Stimulated activated CD4-positive, alpha-beta T cell treated with anti-CD3 and anti-CD28 coated beads, Interleukin-12 subunit alpha, Interleukin-12 subunit beta, amount 100 ng/mL, for 24 hours (primary cell): Measurements from ENCODE around the gene TBC1D8.

Experiments
- DNase-seq, 2 experiments: peaks; one replicate each; pipeline ENCODE4 v3.0.0-alpha.2; 2020; ENCODE audit warnings: low read depth in 2 of 2

The TBC1D8 gene

DNA sequence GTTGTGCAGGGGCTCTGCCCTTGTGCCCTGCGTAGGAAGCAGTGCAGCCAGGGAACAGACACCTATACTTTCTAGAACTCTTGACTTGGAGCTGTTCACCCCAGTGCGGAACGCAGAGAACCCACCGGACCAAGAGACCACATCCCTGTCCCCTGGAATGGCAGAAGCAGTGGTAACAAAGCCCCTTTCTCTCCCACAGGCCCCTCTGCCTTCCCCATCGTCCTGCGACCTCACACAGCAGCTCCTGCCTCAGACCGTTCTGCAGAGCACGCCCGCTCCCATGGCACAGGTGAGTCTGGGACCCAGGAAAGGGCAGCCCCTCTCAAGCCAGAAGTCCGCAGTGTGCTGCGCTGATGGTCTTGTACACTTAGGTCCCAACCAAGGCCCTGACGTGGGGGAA, 173.7 kb downstream of the TBC1D8 start:
- no peak for DNase-seq

DNA sequence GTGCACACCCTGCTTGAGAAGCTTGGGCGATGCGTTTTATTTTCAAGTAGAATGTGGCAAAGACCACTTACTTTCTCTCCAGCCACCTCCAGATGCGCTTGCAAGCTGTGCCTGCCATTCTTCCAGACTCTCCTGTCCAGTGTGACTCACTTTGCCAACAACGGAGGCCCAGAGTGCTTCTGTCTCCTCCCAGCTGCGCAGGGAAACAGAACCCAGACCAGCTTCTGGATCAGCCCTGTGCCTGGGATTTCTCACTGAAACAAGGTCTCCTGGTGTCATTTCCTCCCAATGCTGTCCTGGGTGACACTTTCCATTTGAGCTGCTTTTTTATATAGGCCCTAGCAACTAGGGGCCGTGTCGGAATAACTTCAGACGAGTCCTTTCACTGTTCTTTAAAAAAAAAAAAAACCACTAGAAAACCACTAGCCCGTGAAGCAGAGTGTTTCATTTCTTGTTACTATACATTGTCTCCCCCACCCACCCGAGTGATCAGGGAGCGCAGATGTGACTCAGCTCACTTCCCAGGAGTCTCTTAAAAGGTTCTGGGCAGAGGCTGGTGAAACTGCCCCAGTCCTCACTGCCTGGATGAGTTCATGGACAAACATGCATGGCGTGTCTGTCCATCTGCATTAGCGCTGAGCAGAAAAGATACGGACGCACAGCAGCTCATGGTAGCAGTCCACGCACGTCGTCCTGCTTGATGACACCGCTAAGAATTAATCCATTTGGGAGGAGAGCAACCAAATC, 174.4 kb downstream of the TBC1D8 start:
- DNase-seq, result no peak

GRCh38 chr2:100976061-100976460, 175.1 kb downstream of the TBC1D8 start:
- no peak for DNase-seq

- DNase-seq, result no peak
Measured at GRCh38 chr2:100975521-100975785, 175.7 kb downstream of the TBC1D8 start.

- no peak for DNase-seq
Measured at GRCh38 chr2:100974712-100975520, 176.3 kb downstream of the TBC1D8 start.

DNA sequence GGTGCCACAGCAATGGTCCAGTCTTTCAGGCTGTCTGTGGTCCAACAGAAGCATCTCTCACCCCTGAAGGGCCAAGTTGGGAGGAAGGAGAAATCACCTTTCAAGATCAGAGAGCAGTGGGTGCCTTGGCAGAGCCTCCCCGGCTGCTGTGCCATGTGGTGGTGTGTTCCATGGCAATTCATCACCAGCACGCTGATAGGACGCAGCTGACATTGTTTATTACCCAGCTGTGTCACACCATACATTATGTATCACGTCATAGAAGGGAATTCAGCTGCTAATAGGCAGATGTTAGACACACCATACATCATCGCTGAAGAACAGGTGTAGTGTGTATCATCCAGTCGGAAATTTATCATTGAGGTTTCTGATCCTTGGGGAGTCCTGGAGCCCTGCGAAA, 178.7 kb downstream of the TBC1D8 start:
- DNase-seq, result no peak

DNA sequence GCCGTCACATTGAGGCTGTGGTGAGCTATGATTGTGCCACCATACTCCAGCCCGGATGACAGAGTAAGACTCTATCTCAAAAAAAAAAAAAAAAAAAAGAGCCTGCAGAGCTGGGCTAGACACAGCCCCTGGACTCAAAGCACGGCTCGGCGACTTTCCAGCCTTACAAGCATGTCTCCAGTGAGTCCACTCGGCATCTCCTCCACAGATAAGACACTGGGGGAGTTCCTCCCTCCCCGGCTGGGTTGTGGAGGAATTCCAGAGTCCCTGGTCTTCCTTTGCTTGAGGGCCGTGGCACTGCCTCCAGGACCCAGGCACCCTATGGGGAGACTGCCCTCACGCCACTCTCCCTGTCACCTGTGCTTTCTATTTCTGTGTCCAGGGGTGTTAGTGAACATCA, 180.0 kb downstream of the TBC1D8 start:
- no peak for DNase-seq

DNA sequence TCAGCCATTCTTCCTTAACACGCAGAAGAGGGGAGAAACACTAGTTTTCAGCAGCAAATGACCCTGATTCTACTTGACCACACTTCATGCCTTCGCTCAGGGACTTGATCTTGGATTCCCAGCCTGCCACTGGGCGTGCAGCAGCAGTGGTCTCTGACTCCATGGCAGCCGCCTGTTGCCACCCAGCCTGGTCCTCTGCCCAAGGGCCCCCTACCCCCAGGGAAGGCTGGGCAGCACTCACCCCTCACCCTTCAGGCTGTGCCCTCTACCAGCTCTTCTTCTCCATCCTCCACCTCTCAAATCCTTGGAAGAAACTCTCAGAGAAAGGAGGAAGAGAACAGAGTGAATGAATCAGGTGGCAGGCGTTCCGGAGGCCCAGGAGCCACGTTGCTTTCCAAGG, 181.2 kb downstream of the TBC1D8 start:
- no peak for DNase-seq

DNA sequence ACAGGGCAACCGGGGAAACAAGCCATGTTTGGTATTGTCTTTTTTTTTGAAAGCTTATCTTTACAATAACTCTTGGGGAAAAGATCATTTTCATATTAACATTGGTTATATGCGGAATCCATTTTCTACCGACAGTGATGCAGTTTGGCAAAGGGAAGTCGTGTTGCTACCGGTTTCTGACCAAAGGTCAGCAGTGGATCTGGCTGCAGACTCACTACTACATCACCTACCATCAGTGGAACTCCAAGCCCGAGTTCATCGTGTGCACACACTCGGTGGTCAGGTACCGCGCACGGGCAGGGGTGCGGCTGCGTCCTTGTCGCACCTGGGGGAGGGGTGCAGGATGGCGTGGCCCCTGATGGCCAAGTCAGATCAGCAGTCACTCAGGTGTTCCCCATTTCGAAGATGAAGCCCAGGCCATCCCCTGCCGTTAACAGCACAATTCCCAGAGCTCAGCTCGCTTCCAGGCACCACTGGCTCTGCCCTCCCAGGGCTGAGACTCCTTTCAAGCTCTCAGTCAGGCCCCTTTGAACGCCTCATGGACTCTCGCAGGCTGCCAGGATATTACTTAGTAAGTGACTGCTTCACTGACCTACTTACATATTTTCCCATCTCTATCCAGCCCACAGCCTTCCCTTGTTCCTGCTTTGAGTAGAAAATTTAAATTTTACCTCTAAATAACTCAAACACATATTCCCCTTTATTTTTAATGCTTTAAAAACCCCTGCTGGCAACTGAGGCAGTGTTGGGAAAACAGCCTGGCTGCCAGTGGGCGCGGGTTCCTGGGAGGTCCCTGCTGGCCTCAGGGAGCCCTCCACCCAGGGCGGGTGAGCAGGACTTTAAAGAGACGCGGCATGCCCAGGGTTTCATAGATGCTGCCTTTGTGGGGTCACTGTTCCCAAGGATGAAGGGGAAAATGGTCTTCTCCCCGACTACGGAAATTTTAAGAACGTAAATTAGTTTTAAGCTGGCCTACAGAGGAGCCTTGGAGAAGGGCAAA, 182.7 kb downstream of the TBC1D8 start:
- DNase-seq, result no peak

DNA sequence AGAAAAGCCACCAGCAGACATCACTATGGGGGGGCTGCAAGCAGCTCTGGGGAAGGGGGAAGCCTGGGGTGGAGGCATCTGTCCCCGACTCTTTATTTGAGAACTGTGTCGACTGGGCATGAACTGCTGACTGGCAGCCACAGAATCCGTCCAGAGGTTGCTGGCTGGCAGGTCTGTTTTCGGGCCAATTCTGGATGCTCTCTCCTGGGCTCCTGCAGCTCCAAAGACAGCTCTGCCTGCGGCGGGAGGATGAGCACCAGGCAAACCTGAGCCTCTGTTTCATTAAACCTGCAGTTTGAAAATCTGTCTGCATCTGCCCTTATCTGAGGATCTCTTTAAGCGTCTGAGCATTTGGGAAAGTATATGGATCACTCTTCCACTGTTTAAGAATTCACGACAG, 183.5 kb downstream of the TBC1D8 start:
- DNase-seq, result no peak

DNA sequence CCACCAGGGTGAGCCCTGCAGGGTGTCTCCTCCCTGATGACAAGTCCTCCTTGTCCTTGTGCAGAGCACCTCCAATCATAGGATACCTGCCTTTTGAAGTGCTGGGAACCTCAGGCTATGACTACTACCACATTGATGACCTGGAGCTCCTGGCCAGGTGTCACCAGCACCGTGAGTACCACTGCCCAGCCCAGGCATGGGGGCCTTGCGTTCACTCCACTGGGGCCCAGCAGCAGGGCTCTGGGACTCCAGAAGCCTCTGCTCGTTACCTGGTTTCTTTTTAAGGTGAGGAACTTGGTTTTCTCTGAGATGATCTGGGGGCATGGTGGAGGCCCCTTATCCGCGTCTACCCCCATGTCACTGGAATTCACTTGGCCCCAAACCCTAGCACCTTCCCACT, 185.6 kb downstream of the TBC1D8 start:
- DNase-seq, result no peak

GRCh38 chr2:100964681-100965169, 186.5 kb downstream of the TBC1D8 start:
- no peak for DNase-seq

GRCh38 chr2:100964222-100964621, 187.0 kb downstream of the TBC1D8 start:
- no peak for DNase-seq

DNA sequence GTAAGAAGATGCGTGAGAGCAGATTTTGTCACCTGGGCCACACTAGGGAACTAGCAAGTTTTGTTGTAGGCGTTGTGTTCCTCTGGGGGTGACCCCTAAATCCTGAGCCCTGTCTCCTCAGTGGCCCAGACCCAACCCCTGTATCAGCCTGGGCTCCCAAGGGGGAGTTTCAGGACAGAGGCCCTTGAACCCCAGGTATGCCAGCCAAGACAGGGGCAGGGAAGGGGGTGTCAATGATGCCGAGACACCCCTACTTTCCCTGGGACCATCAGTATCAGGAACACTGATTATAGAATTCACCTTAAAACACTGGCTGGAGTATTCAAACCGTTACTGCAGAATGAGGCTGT, 188.2 kb downstream of the TBC1D8 start:
- no peak for DNase-seq

- no peak for DNase-seq
Measured at GRCh38 chr2:100962366-100963025, 188.7 kb downstream of the TBC1D8 start.

DNA sequence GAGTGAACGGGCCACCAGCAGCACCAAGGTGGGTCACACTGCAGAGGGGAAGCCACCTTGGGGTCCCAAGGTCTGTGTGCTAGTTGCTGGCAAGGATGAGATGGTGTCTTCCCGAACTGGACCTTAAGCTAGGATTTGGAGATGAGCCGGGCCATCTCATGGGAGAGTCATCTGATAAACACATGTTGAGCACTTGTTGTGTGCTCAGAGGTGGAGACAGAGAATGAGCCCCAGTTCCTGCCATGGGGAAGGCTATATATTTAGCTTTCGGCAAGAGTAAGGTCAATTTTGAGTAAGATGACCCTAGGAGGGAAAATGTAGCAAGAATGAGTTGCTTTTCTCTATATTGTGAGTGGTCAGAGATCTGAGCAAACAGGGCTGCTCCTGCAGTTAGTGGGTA, 190.5 kb downstream of the TBC1D8 start:
- no peak for DNase-seq

DNA sequence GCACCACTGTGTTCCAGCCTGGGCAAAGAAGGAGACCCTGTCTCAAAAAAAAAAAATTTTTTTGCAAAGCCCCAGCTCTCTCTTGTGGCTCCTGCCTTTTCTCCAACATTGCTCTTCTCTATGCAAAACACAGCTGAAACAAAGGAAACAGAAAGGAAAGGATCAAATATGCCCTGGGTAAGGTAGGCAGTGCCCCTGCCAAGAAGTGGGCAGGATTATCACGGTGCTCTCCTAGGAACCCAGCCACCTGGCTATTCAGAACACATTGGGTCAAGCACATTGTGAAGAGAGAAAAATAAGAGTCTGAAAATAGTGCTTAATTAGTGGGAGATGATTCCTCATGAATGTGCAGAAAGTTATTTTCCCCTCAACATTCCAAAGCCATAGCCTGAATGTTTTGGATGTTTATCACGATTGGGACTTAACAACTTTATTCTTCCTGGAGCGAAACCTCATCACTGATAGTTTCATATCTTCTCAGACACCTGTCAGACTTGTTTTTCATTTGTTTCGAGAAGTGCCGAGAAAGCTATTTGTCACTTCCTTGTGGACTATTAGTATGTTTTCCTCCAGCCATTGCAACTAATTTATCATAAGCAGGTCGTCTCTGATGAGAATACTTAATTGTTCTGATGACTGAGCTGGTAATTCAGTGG, 191.8 kb downstream of the TBC1D8 start:
- no peak for DNase-seq

- no peak for DNase-seq
Measured at GRCh38 chr2:100957996-100958653, 193.1 kb downstream of the TBC1D8 start.
